HEK293T (cell line): ENCODE measurements around the gene ZBTB46.

Experiments
- BHLHE40 ChIP-seq: fragments of 450-650 bp; IDR thresholded peaks from 2 replicates; pipeline ENCODE4 v1.6.1; 2016; ENCODE audit warnings: mild to moderate bottlenecking, moderate library complexity, borderline replicate concordance
- CTBP1 ChIP-seq: fragments of 450-650 bp; IDR thresholded peaks from 2 replicates; pipeline ENCODE4 v1.6.1; 2016; ENCODE audit warnings: borderline replicate concordance
- FOXA1 ChIP-seq: fragments of 450-650 bp; IDR thresholded peaks from 2 replicates; pipeline ENCODE4 v1.6.1; 2016; ENCODE audit warnings: mild to moderate bottlenecking
- FOXM1 ChIP-seq: fragments of 450-650 bp; IDR thresholded peaks from 2 replicates; pipeline ENCODE4 v1.6.1; 2017; ENCODE audit warnings: mild to moderate bottlenecking, borderline replicate concordance
- HDGF ChIP-seq: fragments of 450-650 bp; IDR thresholded peaks from 2 replicates; pipeline ENCODE4 v1.6.1; 2017; ENCODE audit warnings: antibody characterized with exemption, borderline replicate concordance
- L3MBTL2 ChIP-seq: fragments of 450-650 bp; conservative IDR thresholded peaks from 2 replicates; pipeline ENCODE4 v1.6.1; 2016; ENCODE audit warnings: mild to moderate bottlenecking
- LEF1 ChIP-seq: fragments of 450-650 bp; IDR thresholded peaks from 2 replicates; pipeline ENCODE4 v1.6.1; 2017; ENCODE audit warnings: mild to moderate bottlenecking, borderline replicate concordance
- SP1 ChIP-seq: fragments of 450-650 bp; IDR thresholded peaks from 2 replicates; pipeline ENCODE4 v1.6.1; 2017
- SUZ12 ChIP-seq: fragments of 450-650 bp; IDR thresholded peaks from 2 replicates; pipeline ENCODE4 v1.6.1; 2016; ENCODE audit warnings: mild to moderate bottlenecking
- TARDBP ChIP-seq: fragments of 450-650 bp; IDR thresholded peaks from 2 replicates; pipeline ENCODE4 v1.6.1; 2016

DNA sequence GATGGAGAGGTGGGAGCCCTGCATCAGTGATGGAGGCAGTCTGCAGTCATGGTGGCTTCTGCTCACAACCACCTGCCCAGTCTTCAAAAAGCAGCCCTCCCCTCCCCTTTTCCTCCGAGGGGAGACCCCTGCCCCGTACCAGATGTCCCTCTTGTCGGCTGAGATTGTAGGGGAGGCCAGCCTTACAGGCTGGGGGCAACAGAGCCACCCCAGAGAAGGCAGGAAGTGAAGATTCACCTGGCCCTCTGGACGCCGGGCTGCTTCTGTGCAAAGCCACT, 130.1 kb downstream of the ZBTB46 start:
- TF ChIP-seq FOXA1 = no peak
- no peak for TF ChIP-seq SP1
- TF ChIP-seq BHLHE40 = no peak
- no peak for TF ChIP-seq FOXM1
- TF ChIP-seq LEF1 = no peak
- no peak for TF ChIP-seq TARDBP
- TF ChIP-seq HDGF = no peak
- no peak for TF ChIP-seq CTBP1
- TF ChIP-seq L3MBTL2 = no peak
- TF ChIP-seq SUZ12 = no peak
